Lower leg skin (tissue), 3 donors: ENCODE measurements around the gene MGLL.

ENCODE experiments used
- CTCF ChIP-seq, 3 donors: fragments of 450-650 bp; IDR thresholded peaks; one replicate each; pipeline ENCODE4 v1.5.1; 2016; ENCODE audit warnings: antibody characterized with exemption in 3 of 3, mild to moderate bottlenecking in 3 of 3, moderate library complexity in 2 of 3
- POLR2A ChIP-seq, 2 donors: fragments of 450-650 bp; IDR thresholded peaks; one replicate each; pipeline ENCODE4 v1.6.1; 2016 to 2017; ENCODE audit warnings: antibody characterized with exemption in 2 of 2, mild to moderate bottlenecking in 1 of 2, moderate library complexity in 1 of 2

DNA sequence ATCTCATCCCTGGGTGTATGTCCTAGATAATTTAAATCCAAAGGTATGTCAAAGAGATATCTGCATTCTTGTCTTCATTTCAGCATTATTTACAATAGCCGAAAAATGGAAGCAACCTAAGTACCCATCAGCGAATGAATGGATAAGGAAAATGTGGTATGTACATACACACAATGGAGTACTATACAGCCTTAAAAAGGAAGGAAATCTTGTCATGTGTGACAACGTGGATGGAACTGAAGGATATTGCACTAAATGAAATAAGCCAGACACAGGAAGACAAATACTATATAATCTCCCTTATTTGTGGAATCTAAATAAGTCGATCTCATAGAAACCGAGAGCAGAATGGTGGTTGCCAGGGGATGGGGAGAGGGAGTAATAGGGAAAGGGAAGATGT is 16.8 kb upstream of the MGLL start:
- TF ChIP-seq CTCF (IDR thresholded peaks at IDR 0.05), result no peak
- TF ChIP-seq POLR2A (IDR thresholded peaks at IDR 0.05), result no peak
